A673 (cell line): ENCODE data around the gene GRIFIN.

Experiments used
- CTCF ChIP-seq: fragments of 300-800, 200-600 bp; sonication (generic); conservative IDR thresholded peaks from 2 replicates; pipeline ENCODE4 v1.5.1; 2017; ENCODE audit warnings: low read depth, mild to moderate bottlenecking, antibody characterized with exemption, low read length, moderate library complexity, mixed read lengths
- EZH2 ChIP-seq: fragments of 200-600 bp; sonication (generic); IDR thresholded peaks from 2 replicates; pipeline ENCODE4 v1.6.1; 2017; ENCODE audit warnings: borderline replicate concordance, low read depth, mild to moderate bottlenecking, mixed read lengths, antibody characterized with exemption, low read length; ENCODE audit not compliant: poor library complexity, severe bottlenecking

GRCh38 chr7:2478800-2479199 is 2.6 kb upstream of the GRIFIN start:
- TF ChIP-seq CTCF = no peak
- TF ChIP-seq EZH2 = no peak
